G401.6 (cell line): Measurements from ENCODE around the gene FNBP1.

Experiments
- FAIRE-seq: peaks from 2 replicates; lab custom pipeline; 2012; peaks lifted over from hg19 to GRCh38; lab: Jason Lieb, UNC

FNBP1 gene

GRCh38 chr9:130042885-130043653, at the start of gene FNBP1:
TSS of gene FNBP1 (minus strand) at chr9:130043189. CDS start at chr9:130042975, 214 bp downstream.
- no peak for FAIRE-seq

GRCh38 chr9:130090915-130091314, 47.9 kb upstream of the FNBP1 start:
- no peak for FAIRE-seq

- no peak for FAIRE-seq
Observed at GRCh38 chr9:130089141-130089540, 46.2 kb upstream of the FNBP1 start.

GRCh38 chr9:130088051-130088450, 45.1 kb upstream of the FNBP1 start:
- no peak for FAIRE-seq

GRCh38 chr9:130084337-130084736, 41.3 kb upstream of the FNBP1 start:
- no peak for FAIRE-seq

GRCh38 chr9:130078547-130078946, 35.6 kb upstream of the FNBP1 start:
- no peak for FAIRE-seq

GRCh38 chr9:130073373-130073772, 30.4 kb upstream of the FNBP1 start:
- FAIRE-seq: no peak

- no peak for FAIRE-seq
Observed at GRCh38 chr9:130072515-130073235, 29.7 kb upstream of the FNBP1 start.

- no peak for FAIRE-seq
Observed at GRCh38 chr9:130069048-130069447, 26.1 kb upstream of the FNBP1 start.

- FAIRE-seq: no peak
Observed at GRCh38 chr9:130064621-130065020, 21.6 kb upstream of the FNBP1 start.

GRCh38 chr9:130062750-130063149, 19.8 kb upstream of the FNBP1 start:
- no peak for FAIRE-seq

- FAIRE-seq: no peak
Observed at GRCh38 chr9:130060296-130060695, 17.3 kb upstream of the FNBP1 start.

GRCh38 chr9:130058887-130059286, 15.9 kb upstream of the FNBP1 start:
- FAIRE-seq: no peak

- no peak for FAIRE-seq
Observed at GRCh38 chr9:130058154-130058553, 15.2 kb upstream of the FNBP1 start.

- no peak for FAIRE-seq
Observed at GRCh38 chr9:130054820-130055219, 11.8 kb upstream of the FNBP1 start.

- no peak for FAIRE-seq
Observed at GRCh38 chr9:130054325-130054786, 11.4 kb upstream of the FNBP1 start.

GRCh38 chr9:130053504-130054324, 10.7 kb upstream of the FNBP1 start, which contains the start of gene GPR107:
TSS of gene GPR107 (plus strand) at chr9:130053906. CDS start at chr9:130053933, 27 bp downstream.
- no peak for FAIRE-seq

GRCh38 chr9:130053109-130053503, 10.1 kb upstream of the FNBP1 start:
- no peak for FAIRE-seq

- no peak for FAIRE-seq
Observed at GRCh38 chr9:130051855-130052254, 8.9 kb upstream of the FNBP1 start.

- no peak for FAIRE-seq
Observed at GRCh38 chr9:130050462-130050861, 7.5 kb upstream of the FNBP1 start.

- FAIRE-seq: no peak
Observed at GRCh38 chr9:130049431-130050210, 6.6 kb upstream of the FNBP1 start.
